Adrenal gland (tissue), 12 donors: ENCODE measurements around the gene EPB41L1. TPM values are rescaled to one million over a fixed set of nuclear protein-coding genes. Genes with fewer than 3 reads are reported as not detected.

Experiments
- DNase-seq, 7 donors: peaks; one replicate each; pipeline ENCODE4 v3.0.0-alpha.2; 2019 to 2020
- H3K27ac ChIP-seq, 5 donors: fragments of 200-600 bp; sonication (generic) in 4 of 5; 1 replicate in 3 of 5; 2 replicates in 2 of 5; pipeline versions ENCODE4 v1.5.1 to v1.8.0; 2016 to 2020; ENCODE audit warnings: mild to moderate bottlenecking in 1 of 5
- H3K27me3 ChIP-seq: fragments of 200-600 bp; 2 replicates; pipeline ENCODE4 v1.8.0; 2021
- H3K36me3 ChIP-seq, 2 donors: fragments of 200-600 bp; replicated peaks in 1 of 2; 1 replicate in 1 of 2; 2 replicates in 1 of 2; pipeline versions ENCODE4 v1.5.1 to v1.8.0; 2018 to 2022
- H3K4me1 ChIP-seq, 2 donors: fragments of 200-600 bp; replicated peaks in 1 of 2; 1 replicate in 1 of 2; 2 replicates in 1 of 2; pipeline versions ENCODE4 v1.5.1 to v1.8.0; 2018 to 2021
- H3K4me3 ChIP-seq, 4 donors: fragments of 200-600 bp; sonication (generic) in 3 of 4; one replicate each; pipeline ENCODE4 v1.5.1; 2016 to 2018
- H3K9me3 ChIP-seq, 3 donors: fragments of 200-600 bp; sonication (generic) in 1 of 3; replicated peaks in 1 of 3; 1 replicate in 2 of 3; 2 replicates in 1 of 3; pipeline versions ENCODE4 v1.5.1 to v1.8.0; 2016 to 2021
- POLR2A ChIP-seq, 2 donors: fragments of 450-650 bp; IDR thresholded peaks; one replicate each; pipeline ENCODE4 v1.6.1; 2017; ENCODE audit warnings: antibody characterized with exemption in 2 of 2, mild to moderate bottlenecking in 2 of 2, moderate library complexity in 1 of 2
- WGBS, 4 donors: extraction: QIAGEN DNeasy Blood & Tissue Kit in 2 of 4; methylation state at CpG; one replicate each; pipeline versions ENCODE4 v1.1.5 to v1.1.7; 2013 to 2017; 5-methylcytosine and 5-hydroxymethylcytosine counted together
- intact Hi-C, 2 donors: fragments of 100-400 bp; cut with DNase I; formaldehyde crosslinking; loops; one replicate each; pipeline versions ENCODE4 v1.14.1 to v1.15.0; 2022 to 2023
- polyA plus RNA-seq, 3 donors: library from polyadenylated mRNA; stranded (reverse); fragments of 200-250 nt in 2 of 3; fragments of 350-450 nt in 1 of 3; fragmentation: Illumina TruSeq in 1 of 3; extraction: RNeasy Lipid Tissue Mini Kit (QIAGEN cat#74804) in 1 of 3; gene quantifications; one replicate each; pipeline ENCODE4 v1.2.3, GENCODE V29; 2013 to 2014
- total RNA-seq, 9 donors: library from RNA; depleted of rRNA in 4 of 9; stranded (reverse); fragments of >200 nt in 4 of 9; fragments of 120-200 nt in 1 of 9; fragmentation: NEBNext Ultra II Directional in 1 of 9; extraction: Animal tissue kit (Norgen Biotek cat#: 25700) in 1 of 9; gene quantifications; one replicate each; pipeline versions ENCODE4 v1.1.0 to v1.2.4, GENCODE V29; 2013 to 2023
- TF ChIP-seq, protein P1 (sequence below), 6 experiments: fragments of 450-650 bp in 4 of 6; fragments of 200-600 bp in 2 of 6; sonication (generic) in 1 of 6; IDR thresholded peaks; 1 replicate in 5 of 6; 2 replicates in 1 of 6; pipeline versions ENCODE4 v1.5.1 to v1.8.0; 2016 to 2021; ENCODE audit warnings: antibody characterized with exemption in 6 of 6, mild to moderate bottlenecking in 2 of 6, moderate library complexity in 1 of 6
- donor health status: healthy with polysubstance abuse.
- donor health status: Bipolar disorder and iron deficiency.
- donor health status: DM: yes; HTN: yes; CAD: no.
- donor health status: DM: no; HTN: no; CAD: no.
- donor health status: DM: no; HTN: no; CAD: no.
- donor health status: DM: yes; HTN: yes; CAD: no.

Gene EPB41L1
- total and polyA plus RNA-seq, 12 donors: 29.8 to 1,154 (median 164) TPM

DNA sequence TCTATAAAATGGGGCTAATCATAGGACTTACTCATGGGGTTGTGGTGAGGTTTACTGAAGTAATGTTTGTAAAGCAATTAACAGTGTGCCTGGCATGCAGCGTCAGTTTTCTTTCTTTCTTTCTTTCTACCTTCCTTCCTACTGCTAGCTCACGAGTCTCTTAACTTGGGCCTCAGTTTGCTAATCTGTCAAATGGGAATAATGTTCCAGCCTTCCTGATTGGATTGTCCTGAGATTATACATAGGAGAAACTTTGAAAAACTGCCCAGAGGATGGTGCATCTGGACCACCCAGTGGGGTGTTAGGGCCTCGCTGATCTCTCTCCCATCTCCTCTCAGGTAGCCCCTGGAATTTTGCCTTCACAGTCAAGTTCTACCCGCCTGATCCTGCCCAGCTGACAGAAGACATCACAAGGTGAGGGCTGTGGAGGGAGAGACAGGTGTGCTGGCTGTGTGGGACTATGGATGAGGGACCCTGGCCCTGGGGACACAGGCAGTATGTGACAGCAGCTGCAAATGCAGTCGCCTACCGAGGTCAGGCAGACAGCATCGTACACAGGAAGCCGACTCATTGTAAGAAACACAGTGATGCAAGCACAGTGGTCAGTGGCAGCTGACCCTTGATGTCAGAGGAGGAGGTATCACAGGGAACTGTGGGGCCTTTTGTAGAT lies 27.5 kb downstream of the EPB41L1 start:
- WGBS, 4 donors: 53 to 66% (median 58%) methylated on average over 6 to 8 of the region's 8 CpGs
- no peaks in the 10 kb centered on the region for H3K27me3 ChIP-seq
- peaks cover 0 to 32% of the 10 kb centered on the region in 2 donors for H3K36me3 ChIP-seq
- TF ChIP-seq, protein P1, sequence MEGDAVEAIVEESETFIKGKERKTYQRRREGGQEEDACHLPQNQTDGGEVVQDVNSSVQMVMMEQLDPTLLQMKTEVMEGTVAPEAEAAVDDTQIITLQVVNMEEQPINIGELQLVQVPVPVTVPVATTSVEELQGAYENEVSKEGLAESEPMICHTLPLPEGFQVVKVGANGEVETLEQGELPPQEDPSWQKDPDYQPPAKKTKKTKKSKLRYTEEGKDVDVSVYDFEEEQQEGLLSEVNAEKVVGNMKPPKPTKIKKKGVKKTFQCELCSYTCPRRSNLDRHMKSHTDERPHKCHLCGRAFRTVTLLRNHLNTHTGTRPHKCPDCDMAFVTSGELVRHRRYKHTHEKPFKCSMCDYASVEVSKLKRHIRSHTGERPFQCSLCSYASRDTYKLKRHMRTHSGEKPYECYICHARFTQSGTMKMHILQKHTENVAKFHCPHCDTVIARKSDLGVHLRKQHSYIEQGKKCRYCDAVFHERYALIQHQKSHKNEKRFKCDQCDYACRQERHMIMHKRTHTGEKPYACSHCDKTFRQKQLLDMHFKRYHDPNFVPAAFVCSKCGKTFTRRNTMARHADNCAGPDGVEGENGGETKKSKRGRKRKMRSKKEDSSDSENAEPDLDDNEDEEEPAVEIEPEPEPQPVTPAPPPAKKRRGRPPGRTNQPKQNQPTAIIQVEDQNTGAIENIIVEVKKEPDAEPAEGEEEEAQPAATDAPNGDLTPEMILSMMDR (IDR thresholded peaks at IDR 0.05): no peak
- peak in 1 of 2 donors; percentile 33 for TF ChIP-seq POLR2A (IDR thresholded peaks at IDR 0.05)
- intact Hi-C loops: no loop called here
- DNase-seq: peak in 6 of 7 donors; percentile 69 to 83 (median 74)
- H3K4me1 ChIP-seq: peaks cover 12 to 44% of the 10 kb centered on the region in 2 donors
- H3K27ac ChIP-seq: peak overlapping the region in 4 of 5 donors; percentile 74 to 95 (median 84)
- H3K4me3 ChIP-seq: no peak overlapping the region
- no peaks in the 10 kb centered on the region for H3K9me3 ChIP-seq

DNA sequence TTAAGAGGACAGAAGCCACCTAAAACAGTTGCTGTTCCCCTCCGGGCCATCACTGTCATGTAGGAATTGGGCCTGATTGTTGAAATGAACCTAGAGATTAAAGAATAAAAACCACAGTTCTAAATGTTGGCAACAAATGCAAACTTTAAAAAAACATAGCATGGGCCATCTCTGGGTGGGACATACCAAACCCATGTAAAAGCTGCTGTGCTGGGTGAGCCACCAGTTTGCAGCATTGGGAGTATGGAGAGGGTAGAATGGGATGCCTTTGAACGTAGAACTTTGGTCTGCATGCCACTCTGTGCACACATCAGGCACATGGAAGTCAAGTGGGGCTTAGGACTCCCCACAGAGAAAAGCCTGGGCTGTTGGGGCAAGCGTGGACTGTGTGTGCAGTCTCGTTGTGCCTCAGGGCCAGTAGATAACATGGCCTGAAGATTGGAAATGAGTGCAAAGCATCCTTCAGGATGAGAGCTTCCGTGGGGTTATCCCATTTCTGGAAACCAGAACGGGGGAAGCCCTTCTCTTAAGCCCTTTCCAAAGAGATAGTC lies 28.1 kb downstream of the EPB41L1 start:
- Histone ChIP-seq H3K4me3 (no peak overlapping the region), H3K27ac (peak overlapping the region; percentile 30 to 95 (median 80)), H3K9me3 (no peaks in the 10 kb centered on the region), H3K27me3 (no peaks in the 10 kb centered on the region), H3K36me3 (peaks cover 0 to 29% of the 10 kb centered on the region in 2 donors), H3K4me1 (peaks cover 12 to 46% of the 10 kb centered on the region in 2 donors)
- no peak for DNase-seq
- WGBS, 4 donors: 54 to 68% (median 65%) methylated on average over 2 to 6 of the region's 6 CpGs
- TF ChIP-seq, protein P1 (IDR thresholded peaks at IDR 0.05): no peak
- no peak for TF ChIP-seq POLR2A (IDR thresholded peaks at IDR 0.05)
- intact Hi-C loops: no loop called here

DNA sequence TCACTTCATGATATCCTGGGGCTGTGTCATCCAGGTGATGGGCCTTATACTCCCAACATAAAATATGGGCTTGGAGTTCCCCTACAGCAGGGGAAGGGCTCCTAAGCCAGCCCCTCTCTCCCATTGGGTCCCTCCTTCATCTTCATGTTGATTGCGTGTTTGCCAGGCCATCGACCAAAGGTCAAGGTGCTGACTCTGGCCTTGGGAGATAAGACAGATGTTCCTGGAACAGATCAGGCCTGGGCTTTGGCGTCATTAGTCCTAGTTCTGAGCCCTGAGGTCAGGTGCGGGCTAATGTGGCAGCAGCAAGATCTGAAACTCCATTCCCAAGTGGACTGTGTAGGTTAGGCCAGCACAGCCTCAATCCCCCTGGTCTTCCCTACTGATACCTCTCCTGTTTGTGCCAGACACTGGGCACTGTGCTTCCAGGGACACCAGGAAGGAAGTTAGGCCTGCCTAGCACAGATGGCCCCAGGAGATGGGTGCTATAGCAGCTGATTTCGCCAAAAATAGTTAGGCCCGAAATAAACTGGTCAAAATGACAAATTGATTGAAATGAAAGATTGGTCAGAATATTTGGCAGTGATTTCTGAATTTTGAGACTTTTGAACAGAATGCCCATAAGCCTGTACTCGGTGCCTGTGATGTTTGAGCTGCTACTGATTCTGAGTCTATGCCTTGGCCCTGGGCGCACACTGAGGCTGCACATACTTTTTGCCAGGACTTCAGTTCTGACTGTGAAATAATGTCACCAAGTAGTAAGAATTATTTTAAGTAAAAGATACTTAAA lies 28.8 kb downstream of the EPB41L1 start:
- Histone ChIP-seq H3K4me1 (peaks cover 12 to 46% of the 10 kb centered on the region in 2 donors), H3K27ac (peak overlapping the region; percentile 30 to 95 (median 80)), H3K36me3 (peaks cover 0 to 28% of the 10 kb centered on the region in 2 donors), H3K27me3 (no peaks in the 10 kb centered on the region), H3K4me3 (no peak overlapping the region), H3K9me3 (no peaks in the 10 kb centered on the region)
- peak; percentile 74 to 95 (median 89) for DNase-seq
- intact Hi-C loops: no loop called here
- TF ChIP-seq, protein P1 (IDR thresholded peaks at IDR 0.05): no peak
- TF ChIP-seq POLR2A (IDR thresholded peaks at IDR 0.05): no peak
- WGBS, 4 donors: 34 to 43% (median 41%) methylated on average over 8 of the region's 8 CpGs
